ENCODE results near the gene UBE2F. TPM values are rescaled to one million over a fixed set of nuclear protein-coding genes. Genes with fewer than 3 reads are reported as not detected.
"Not testable (repeated sequence)": the region's sequence is repeated elsewhere in the genome, so short reads cannot be mapped to it uniquely, and the experiment has no call there.

The UBE2F gene
- total RNA-seq, 2 donors from 2014 or later: 58.3 to 59.2 TPM

DNA sequence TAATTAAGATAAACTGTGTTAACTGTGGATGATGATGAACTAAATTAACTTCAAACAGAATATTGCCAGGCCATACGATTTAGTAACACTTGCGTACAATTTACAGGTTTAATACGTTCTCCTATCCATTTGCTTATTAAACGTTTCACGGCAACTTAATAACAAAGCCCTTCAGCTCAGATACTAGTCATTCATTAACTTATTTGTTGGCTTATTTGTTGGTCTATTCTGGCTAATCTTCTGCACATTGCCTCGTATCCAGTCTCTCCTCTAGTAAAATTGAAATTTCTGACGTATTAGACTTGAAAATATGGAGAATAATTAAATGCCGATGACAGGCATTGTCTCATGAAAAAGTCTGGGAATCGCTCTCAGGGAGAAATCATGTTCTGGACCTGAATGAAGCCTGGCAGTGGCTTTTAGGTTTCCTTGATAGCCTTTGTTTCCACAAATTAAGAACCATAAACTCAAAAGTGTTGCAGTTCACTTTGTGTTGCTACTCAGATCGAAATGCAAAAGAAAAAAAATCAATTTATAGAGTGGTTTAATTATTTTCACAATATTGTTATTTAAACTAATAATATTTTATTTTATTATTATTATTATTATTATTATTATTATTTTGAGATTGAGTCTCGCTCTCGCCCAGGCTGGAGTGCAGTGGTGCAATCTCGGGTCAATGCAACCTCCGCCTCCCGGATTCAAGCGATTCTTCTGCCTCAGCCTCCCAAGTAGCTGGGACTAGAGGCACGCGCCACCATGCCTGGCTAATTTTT, 98.4 kb downstream of the UBE2F start:
- H3K27ac ChIP-seq (ENCODE audit: low read depth, low read length): no peak overlapping the region
- 82 to 85% methylated on average over 14 to 17 of the region's 18 CpGs for WGBS, 2 experiments (ENCODE audit: insufficient coverage in 1 of 2, insufficient read length in 1 of 2)
- peaks cover 25% of the 10 kb centered on the region for H3K4me1 Mint-ChIP-seq
- H3K27me3 Mint-ChIP-seq (ENCODE audit: insufficient read depth): no peaks in the 10 kb centered on the region
- peaks cover 51% of the 10 kb centered on the region for H3K36me3 Mint-ChIP-seq (ENCODE audit: low read depth)
- no peak overlapping the region for H3K9ac ChIP-seq (ENCODE audit: extremely low read depth, low read length, poor library complexity, severe bottlenecking)
- H3K4me3 Mint-ChIP-seq: no peak overlapping the region
- no peaks in the 10 kb centered on the region for H3K9me3 Mint-ChIP-seq
- no peaks in the 10 kb centered on the region for H3K9me3 ChIP-seq (ENCODE audit: control insufficient read depth, low read length)
- no peak overlapping the region for H3K27ac Mint-ChIP-seq
- no peak overlapping the region for H3K4me3 ChIP-seq (ENCODE audit: low read length)
- TF ChIP-seq, protein P1, sequence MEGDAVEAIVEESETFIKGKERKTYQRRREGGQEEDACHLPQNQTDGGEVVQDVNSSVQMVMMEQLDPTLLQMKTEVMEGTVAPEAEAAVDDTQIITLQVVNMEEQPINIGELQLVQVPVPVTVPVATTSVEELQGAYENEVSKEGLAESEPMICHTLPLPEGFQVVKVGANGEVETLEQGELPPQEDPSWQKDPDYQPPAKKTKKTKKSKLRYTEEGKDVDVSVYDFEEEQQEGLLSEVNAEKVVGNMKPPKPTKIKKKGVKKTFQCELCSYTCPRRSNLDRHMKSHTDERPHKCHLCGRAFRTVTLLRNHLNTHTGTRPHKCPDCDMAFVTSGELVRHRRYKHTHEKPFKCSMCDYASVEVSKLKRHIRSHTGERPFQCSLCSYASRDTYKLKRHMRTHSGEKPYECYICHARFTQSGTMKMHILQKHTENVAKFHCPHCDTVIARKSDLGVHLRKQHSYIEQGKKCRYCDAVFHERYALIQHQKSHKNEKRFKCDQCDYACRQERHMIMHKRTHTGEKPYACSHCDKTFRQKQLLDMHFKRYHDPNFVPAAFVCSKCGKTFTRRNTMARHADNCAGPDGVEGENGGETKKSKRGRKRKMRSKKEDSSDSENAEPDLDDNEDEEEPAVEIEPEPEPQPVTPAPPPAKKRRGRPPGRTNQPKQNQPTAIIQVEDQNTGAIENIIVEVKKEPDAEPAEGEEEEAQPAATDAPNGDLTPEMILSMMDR (conservative IDR thresholded peaks at IDR 0.05): no peak
- peaks cover 46% of the 10 kb centered on the region for H3K36me3 ChIP-seq (ENCODE audit: control insufficient read depth, insufficient read depth, low read length)
- DNase-seq: no peak
- peaks cover 5% of the 10 kb centered on the region for H3K4me1 ChIP-seq (ENCODE audit: control insufficient read depth, insufficient read depth, low read length)
- no peaks in the 10 kb centered on the region for H3K27me3 ChIP-seq (ENCODE audit: control insufficient read depth, insufficient read depth, low read length, poor library complexity, severe bottlenecking)

DNA sequence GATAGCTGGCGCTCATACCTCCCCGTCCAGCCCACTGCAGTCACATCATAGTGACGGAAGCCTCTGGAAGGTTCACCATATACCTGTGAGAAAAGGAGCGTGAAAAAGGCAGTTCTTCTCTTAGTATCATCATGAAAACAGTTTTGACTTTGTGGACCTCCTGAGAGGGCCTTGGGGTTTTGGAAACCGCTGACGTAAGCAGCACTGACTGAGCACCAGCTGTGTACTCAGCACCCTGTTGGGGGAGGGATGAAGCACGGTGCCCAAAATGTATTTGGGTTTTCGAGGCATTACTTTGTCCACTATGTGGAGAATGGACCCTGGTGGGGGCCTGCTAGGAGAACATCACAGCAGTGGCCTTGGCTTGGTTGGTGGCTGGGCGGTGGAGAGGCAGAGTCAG, 99.4 kb downstream of the UBE2F start:
- Mint-ChIP-seq H3K9me3 (no peaks in the 10 kb centered on the region), H3K27me3 (ENCODE audit: insufficient read depth) (no peaks in the 10 kb centered on the region), H3K27ac (no peak overlapping the region), H3K4me3 (no peak overlapping the region), H3K36me3 (ENCODE audit: low read depth) (peaks cover 54% of the 10 kb centered on the region), H3K4me1 (peaks cover 25% of the 10 kb centered on the region)
- TF ChIP-seq, protein P1 (conservative IDR thresholded peaks at IDR 0.05): no peak
- no peak overlapping the region for H3K27ac ChIP-seq (ENCODE audit: low read depth, low read length)
- no peak overlapping the region for H3K9ac ChIP-seq (ENCODE audit: extremely low read depth, low read length, poor library complexity, severe bottlenecking)
- H3K9me3 ChIP-seq (ENCODE audit: control insufficient read depth, low read length): no peaks in the 10 kb centered on the region
- no peak for DNase-seq
- H3K4me3 ChIP-seq (ENCODE audit: low read length): no peak overlapping the region
- H3K36me3 ChIP-seq (ENCODE audit: control insufficient read depth, insufficient read depth, low read length): peaks cover 50% of the 10 kb centered on the region
- WGBS, 2 experiments (ENCODE audit: insufficient coverage in 1 of 2, insufficient read length in 1 of 2): 83 to 85% methylated on average over 9 of the region's 9 CpGs
- H3K27me3 ChIP-seq (ENCODE audit: control insufficient read depth, insufficient read depth, low read length, poor library complexity, severe bottlenecking): no peaks in the 10 kb centered on the region
- peaks cover 5% of the 10 kb centered on the region for H3K4me1 ChIP-seq (ENCODE audit: control insufficient read depth, insufficient read depth, low read length)

DNA sequence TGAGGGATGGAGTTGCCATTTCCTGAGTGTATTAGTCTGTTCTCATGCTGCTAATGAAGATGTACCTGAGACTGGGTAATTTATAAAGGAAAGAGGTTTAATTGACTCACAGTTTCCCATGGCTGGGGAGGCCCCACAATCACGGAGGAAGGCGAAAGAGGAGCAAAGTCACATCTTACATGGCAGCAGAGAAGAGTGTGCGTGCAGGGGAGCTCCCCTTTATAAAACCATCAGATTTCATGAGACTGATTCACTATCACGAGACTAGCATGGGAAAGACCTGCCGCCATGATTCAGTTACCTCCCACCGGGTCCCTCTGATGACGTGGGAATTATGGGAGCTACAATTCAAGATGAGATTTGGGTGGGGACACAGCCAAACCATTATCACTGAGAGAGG, 99.9 kb downstream of the UBE2F start:
- not testable (repeated sequence) for H3K27me3 Mint-ChIP-seq (ENCODE audit: insufficient read depth); H3K4me3 ChIP-seq (ENCODE audit: low read length); H3K9me3 Mint-ChIP-seq; H3K27ac Mint-ChIP-seq; H3K27me3 ChIP-seq (ENCODE audit: control insufficient read depth, insufficient read depth, low read length, poor library complexity, severe bottlenecking); H3K9me3 ChIP-seq (ENCODE audit: control insufficient read depth, low read length); H3K4me1 ChIP-seq (ENCODE audit: control insufficient read depth, insufficient read depth, low read length); DNase-seq; H3K27ac ChIP-seq (ENCODE audit: low read depth, low read length); H3K9ac ChIP-seq (ENCODE audit: extremely low read depth, low read length, poor library complexity, severe bottlenecking); H3K4me3 Mint-ChIP-seq
- peaks cover 57% of the 10 kb centered on the region for H3K36me3 Mint-ChIP-seq (ENCODE audit: low read depth)
- WGBS, 2 experiments (ENCODE audit: insufficient coverage in 1 of 2, insufficient read length in 1 of 2): 96% methylated on average over 5 to 7 of the region's 7 CpGs
- H3K4me1 Mint-ChIP-seq: peaks cover 22% of the 10 kb centered on the region
- peaks cover 50% of the 10 kb centered on the region for H3K36me3 ChIP-seq (ENCODE audit: control insufficient read depth, insufficient read depth, low read length)
